T-helper 1 cell treated with Interleukin-12 subunit alpha and Interleukin-12 subunit beta and Interleukin-4 antibody, amounts not matched to agents 30 μg/mL and 1 μg/mL, for 36 hours (primary cell): ENCODE measurements around the gene GALNT2.

Experiments
- H3K27ac Mint-ChIP-seq: one replicate; pipeline ENCODE4 v1.8.0; 2021; ENCODE audit warnings: mild to moderate bottlenecking, mixed read lengths
- H3K27me3 Mint-ChIP-seq: one replicate; pipeline ENCODE4 v1.8.0; 2021; ENCODE audit warnings: low read depth, mixed read lengths
- H3K36me3 Mint-ChIP-seq: one replicate; pipeline ENCODE4 v1.8.0; 2021; ENCODE audit warnings: low read depth, mixed read lengths
- H3K4me1 Mint-ChIP-seq: one replicate; pipeline ENCODE4 v1.8.0; 2021; ENCODE audit warnings: low read depth, mixed read lengths
- H3K4me3 Mint-ChIP-seq: one replicate; pipeline ENCODE4 v1.8.0; 2021; ENCODE audit warnings: mild to moderate bottlenecking, moderate library complexity, mixed read lengths
- H3K9me3 Mint-ChIP-seq: one replicate; pipeline ENCODE4 v1.8.0; 2021; ENCODE audit warnings: mixed read lengths

The GALNT2 gene

GRCh38 chr1:230043081-230043480 is 24.0 kb upstream of the GALNT2 start:
- H3K36me3 Mint-ChIP-seq: no peaks in the 10 kb centered on the region
- no peak overlapping the region for H3K27ac Mint-ChIP-seq
- peaks cover under 1% of the 10 kb centered on the region for H3K4me1 Mint-ChIP-seq
- H3K27me3 Mint-ChIP-seq: peaks cover 27% of the 10 kb centered on the region
- no peak overlapping the region for H3K4me3 Mint-ChIP-seq
- H3K9me3 Mint-ChIP-seq: no peaks in the 10 kb centered on the region

DNA sequence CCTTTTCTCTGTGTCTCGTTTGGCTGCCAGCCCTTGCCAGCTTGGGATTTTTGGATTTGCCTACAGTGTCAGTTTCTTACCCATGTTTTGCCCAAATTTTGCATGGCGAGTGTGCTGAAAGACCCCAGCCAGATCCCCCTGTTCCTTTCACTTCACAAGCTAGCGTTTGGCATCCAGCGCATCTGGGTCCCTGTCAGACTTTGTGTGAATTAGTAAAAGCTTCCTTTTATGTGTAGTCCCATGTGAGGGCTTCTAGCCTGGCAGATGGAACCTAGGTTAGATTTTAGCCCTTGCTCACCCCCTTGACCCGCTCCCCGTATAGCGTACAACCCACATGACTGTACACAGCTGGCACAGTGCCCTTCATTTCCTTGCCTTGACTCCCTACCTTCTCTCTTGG is 22.3 kb upstream of the GALNT2 start:
- Mint-ChIP-seq H3K27ac (no peak overlapping the region), H3K4me3 (no peak overlapping the region), H3K36me3 (no peaks in the 10 kb centered on the region), H3K4me1 (no peaks in the 10 kb centered on the region), H3K27me3 (peaks cover 34% of the 10 kb centered on the region), H3K9me3 (no peaks in the 10 kb centered on the region)

- H3K9me3 Mint-ChIP-seq: no peaks in the 10 kb centered on the region
- H3K4me1 Mint-ChIP-seq: peaks cover 4% of the 10 kb centered on the region
- no peak overlapping the region for H3K27ac Mint-ChIP-seq
- no peaks in the 10 kb centered on the region for H3K36me3 Mint-ChIP-seq
- peaks cover 32% of the 10 kb centered on the region for H3K27me3 Mint-ChIP-seq
- no peak overlapping the region for H3K4me3 Mint-ChIP-seq
These were observed 19.7 kb upstream of the GALNT2 start for GRCh38 chr1:230047114-230047865.

DNA sequence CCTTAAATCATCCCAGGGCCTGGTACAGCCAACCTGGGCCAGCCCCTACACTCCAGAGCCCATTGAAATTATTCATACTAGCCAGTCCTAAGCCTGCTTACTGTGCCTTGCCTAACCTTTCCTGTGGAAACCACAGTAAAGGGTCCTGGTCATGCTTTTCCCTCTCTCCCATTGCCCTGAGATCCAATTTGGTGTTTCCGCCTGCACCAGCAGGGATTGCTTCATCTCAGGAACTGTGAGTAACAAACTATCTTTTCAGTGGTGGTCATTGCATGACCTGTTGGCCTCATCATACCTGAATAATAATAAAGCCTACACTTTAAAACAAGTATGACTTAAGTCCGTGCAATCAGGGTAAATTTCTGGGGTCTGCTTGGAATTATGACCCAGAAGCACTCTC is 18.7 kb upstream of the GALNT2 start:
- H3K4me1 Mint-ChIP-seq: peaks cover 4% of the 10 kb centered on the region
- no peaks in the 10 kb centered on the region for H3K9me3 Mint-ChIP-seq
- H3K4me3 Mint-ChIP-seq: no peak overlapping the region
- no peaks in the 10 kb centered on the region for H3K36me3 Mint-ChIP-seq
- no peak overlapping the region for H3K27ac Mint-ChIP-seq
- peaks cover 26% of the 10 kb centered on the region for H3K27me3 Mint-ChIP-seq

GRCh38 chr1:230048922-230049321 is 18.1 kb upstream of the GALNT2 start:
- Mint-ChIP-seq H3K4me3 (no peak overlapping the region), H3K4me1 (peaks cover 4% of the 10 kb centered on the region), H3K27me3 (peaks cover 22% of the 10 kb centered on the region), H3K36me3 (no peaks in the 10 kb centered on the region), H3K9me3 (no peaks in the 10 kb centered on the region), H3K27ac (no peak overlapping the region)

GRCh38 chr1:230049731-230050130 is 17.3 kb upstream of the GALNT2 start:
- Mint-ChIP-seq H3K4me3 (no peak overlapping the region), H3K27ac (no peak overlapping the region), H3K27me3 (peaks cover 22% of the 10 kb centered on the region), H3K36me3 (no peaks in the 10 kb centered on the region), H3K9me3 (no peaks in the 10 kb centered on the region), H3K4me1 (peaks cover 4% of the 10 kb centered on the region)

DNA sequence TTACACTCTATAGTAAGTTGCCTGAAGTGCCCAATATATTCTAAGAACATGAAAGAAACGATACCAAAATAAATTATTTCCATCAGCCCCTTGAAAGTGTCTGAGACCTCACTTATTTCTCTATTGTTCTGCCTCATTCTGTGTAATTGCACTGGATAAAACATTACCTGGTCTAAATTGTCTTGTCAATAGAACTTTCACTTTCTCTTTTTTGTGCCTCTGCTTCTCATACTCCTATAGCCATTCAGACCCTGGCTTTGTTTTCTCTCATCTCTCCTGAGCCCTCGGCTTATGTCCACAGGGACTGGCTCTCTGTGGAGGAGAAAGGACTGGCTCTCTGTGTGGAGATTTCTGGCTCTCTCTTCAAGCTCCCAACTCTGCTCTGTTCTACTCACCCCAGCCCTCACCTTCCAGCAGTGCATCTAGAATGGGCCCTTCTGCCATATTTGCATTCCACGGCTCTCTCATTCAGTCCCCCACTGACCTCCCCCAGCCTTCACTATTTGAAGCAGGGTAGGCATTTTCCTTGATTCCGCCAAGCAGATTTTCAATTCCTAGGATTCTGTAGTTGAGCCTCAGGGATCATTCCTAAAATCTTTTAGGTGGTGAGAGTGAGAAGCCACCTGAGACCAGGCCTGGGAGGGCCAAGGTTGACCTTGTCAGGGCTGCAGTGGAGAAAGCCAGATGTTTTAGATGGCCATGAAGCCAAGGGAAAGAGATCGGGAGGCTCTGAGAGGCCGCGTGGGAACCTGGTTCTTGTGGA is 15.9 kb upstream of the GALNT2 start:
- Mint-ChIP-seq H3K4me3 (no peak overlapping the region), H3K27me3 (peaks cover 22% of the 10 kb centered on the region), H3K4me1 (peaks cover 4% of the 10 kb centered on the region), H3K27ac (no peak overlapping the region), H3K9me3 (no peaks in the 10 kb centered on the region), H3K36me3 (no peaks in the 10 kb centered on the region)

GRCh38 chr1:230052018-230052417 is 15.0 kb upstream of the GALNT2 start:
- Mint-ChIP-seq H3K27me3 (peaks cover 20% of the 10 kb centered on the region), H3K9me3 (no peaks in the 10 kb centered on the region), H3K4me1 (peaks cover 4% of the 10 kb centered on the region), H3K27ac (no peak overlapping the region), H3K4me3 (no peak overlapping the region), H3K36me3 (no peaks in the 10 kb centered on the region)

DNA sequence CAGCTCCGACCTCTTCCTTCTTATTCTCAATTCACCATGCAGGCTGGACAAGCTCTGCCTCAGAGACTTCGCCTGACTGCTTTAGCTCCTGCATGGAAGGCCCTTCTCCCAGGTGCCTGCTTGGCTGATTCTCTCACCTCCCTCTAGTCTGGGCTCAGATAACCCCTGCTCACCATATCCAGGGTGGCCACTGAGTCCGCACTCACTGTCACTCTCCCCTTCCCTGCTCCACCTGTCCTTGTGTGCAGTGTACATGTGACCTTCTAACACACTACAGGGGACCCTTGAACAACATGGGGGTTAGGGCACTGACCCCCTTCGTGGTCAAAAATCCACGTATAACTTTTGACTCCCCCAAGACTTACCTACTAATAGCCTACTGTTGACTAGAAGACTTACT is 14.4 kb upstream of the GALNT2 start:
- Mint-ChIP-seq H3K27ac (no peak overlapping the region), H3K4me3 (no peak overlapping the region), H3K9me3 (no peaks in the 10 kb centered on the region), H3K36me3 (no peaks in the 10 kb centered on the region), H3K4me1 (peaks cover 4% of the 10 kb centered on the region), H3K27me3 (peaks cover 18% of the 10 kb centered on the region)

DNA sequence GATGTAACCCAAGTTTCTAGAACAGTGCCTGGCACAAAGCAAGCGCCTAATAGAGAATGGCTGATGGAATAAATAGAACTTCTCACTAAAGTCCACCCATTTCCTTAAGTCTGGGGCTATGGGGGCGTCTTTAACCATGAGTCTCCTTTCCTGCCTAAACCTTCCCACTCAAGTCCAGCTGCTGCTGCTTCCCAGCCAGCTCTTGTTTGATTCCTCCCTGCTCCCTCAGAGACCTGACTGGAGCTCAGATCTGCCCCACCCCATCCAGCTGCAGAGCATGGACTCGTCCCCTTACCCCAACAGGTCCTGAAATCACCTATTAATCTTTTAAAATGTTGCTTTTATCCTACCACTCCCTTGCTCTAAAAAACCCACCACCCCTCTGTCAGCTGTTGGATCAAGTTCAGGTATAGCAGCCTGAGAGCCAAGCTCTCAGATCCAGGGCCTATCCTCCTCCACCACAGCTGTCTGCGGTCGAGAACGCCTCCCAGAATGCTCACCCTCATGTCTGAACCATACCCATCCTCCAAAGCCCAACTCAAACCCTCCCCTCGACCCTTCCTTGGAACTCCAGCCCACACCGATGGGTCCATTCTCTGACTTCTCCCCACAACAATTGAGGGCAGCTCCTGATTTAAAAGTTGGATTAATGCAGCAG is 12.8 kb upstream of the GALNT2 start:
- Mint-ChIP-seq H3K27me3 (peaks cover 20% of the 10 kb centered on the region), H3K4me1 (peaks cover 4% of the 10 kb centered on the region), H3K9me3 (no peaks in the 10 kb centered on the region), H3K4me3 (no peak overlapping the region), H3K36me3 (no peaks in the 10 kb centered on the region), H3K27ac (no peak overlapping the region)

DNA sequence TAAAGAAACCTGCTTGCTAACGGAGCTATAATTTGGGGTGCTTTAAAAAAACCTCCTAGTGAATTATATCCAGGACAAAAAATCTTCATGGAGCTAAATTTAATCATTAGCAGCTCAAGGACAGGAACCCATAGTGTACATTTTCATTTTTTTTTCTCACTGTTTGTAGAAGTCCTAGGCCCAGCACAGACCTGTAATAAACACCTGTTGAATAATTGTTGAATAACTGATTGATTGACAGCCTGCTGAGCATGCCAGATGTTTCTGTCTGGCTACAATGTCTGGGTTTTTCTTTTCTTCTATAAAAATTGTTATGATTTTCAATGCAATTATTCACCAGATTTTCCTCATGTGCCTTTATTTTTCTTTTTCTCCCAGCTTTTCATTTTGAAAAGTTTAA is 10.9 kb upstream of the GALNT2 start:
- no peak overlapping the region for H3K27ac Mint-ChIP-seq
- peaks cover 2% of the 10 kb centered on the region for H3K4me1 Mint-ChIP-seq
- H3K36me3 Mint-ChIP-seq: no peaks in the 10 kb centered on the region
- no peak overlapping the region for H3K4me3 Mint-ChIP-seq
- peaks cover 29% of the 10 kb centered on the region for H3K27me3 Mint-ChIP-seq
- peaks cover 3% of the 10 kb centered on the region for H3K9me3 Mint-ChIP-seq

DNA sequence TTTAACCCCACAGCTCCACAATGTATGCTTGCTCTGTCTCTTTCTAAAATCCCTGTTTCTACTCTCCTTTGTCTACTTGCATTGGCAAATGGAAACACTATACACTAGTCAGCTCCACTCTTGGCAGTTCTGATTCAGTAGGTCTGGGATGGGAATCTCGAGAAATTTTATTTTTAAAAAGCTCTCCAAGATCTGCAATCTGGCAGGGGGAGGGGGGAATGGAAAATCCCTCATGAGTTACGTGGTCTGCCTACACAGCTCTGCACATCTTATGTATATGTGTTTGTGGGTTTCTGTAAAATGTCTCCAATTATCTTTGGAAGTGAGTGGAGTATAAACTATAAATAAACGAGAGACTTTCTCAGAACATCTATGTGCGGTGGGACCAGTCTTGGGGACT is 9.9 kb upstream of the GALNT2 start:
- H3K27me3 Mint-ChIP-seq: peaks cover 34% of the 10 kb centered on the region
- peaks cover 8% of the 10 kb centered on the region for H3K9me3 Mint-ChIP-seq
- no peaks in the 10 kb centered on the region for H3K4me1 Mint-ChIP-seq
- no peaks in the 10 kb centered on the region for H3K36me3 Mint-ChIP-seq
- no peak overlapping the region for H3K27ac Mint-ChIP-seq
- no peak overlapping the region for H3K4me3 Mint-ChIP-seq

DNA sequence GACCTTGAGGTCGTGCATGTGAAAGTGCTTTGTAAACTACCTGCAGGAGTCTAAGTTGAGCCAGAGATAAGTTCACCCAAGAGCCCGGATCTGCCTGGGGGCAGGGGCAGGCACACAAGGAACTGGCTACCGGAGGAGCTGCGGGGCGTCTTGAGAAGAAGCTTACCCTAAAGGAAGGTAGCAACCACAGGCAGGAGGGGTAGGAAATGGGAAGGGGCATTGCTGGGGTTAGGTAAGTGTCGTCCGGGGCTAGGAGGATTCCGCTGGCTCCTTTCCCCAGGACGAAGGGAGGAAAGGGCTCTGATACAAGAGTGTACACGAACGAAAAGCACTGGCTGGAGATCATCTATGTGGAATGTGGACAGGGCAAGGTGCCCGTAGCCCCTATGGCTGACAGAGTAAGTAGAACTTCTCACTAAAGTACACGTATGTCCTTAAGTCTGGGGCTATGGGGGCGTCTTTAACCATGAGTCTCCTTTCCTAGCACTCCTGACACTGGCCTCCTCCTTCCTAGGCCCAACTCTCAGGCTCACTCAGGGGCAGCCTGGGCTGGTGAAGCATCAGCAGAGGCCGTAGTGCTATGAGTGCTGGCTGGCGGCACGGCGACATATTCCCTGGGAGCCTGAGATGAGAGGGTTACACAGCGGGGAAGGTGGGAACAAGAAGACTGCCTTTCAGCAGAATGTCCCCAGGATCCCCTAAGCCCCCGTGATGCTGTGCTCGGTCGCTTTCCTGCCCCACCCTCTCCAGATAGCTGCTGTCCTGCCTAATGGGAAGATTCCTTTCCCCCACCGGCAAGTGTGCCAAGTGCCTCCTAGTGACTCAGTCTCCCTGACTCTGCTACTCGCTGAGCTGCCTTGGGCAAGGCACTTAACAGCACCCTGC is 9.1 kb upstream of the GALNT2 start:
- no peaks in the 10 kb centered on the region for H3K4me1 Mint-ChIP-seq
- peaks cover 34% of the 10 kb centered on the region for H3K27me3 Mint-ChIP-seq
- H3K27ac Mint-ChIP-seq: no peak overlapping the region
- H3K4me3 Mint-ChIP-seq: no peak overlapping the region
- peaks cover 4% of the 10 kb centered on the region for H3K36me3 Mint-ChIP-seq
- peaks cover 13% of the 10 kb centered on the region for H3K9me3 Mint-ChIP-seq

- H3K4me1 Mint-ChIP-seq: no peaks in the 10 kb centered on the region
- no peak overlapping the region for H3K4me3 Mint-ChIP-seq
- peaks cover 18% of the 10 kb centered on the region for H3K9me3 Mint-ChIP-seq
- peaks cover 4% of the 10 kb centered on the region for H3K36me3 Mint-ChIP-seq
- H3K27ac Mint-ChIP-seq: no peak overlapping the region
- H3K27me3 Mint-ChIP-seq: peaks cover 34% of the 10 kb centered on the region
These were observed 8.4 kb upstream of the GALNT2 start for GRCh38 chr1:230058626-230059025.
